Activated CD4-positive, alpha-beta T cell treated with anti-CD3 and anti-CD28 coated beads for 24 hours (primary cell): ENCODE results near the gene KIAA1755.
"Not testable (repeated sequence)": the region's sequence is repeated elsewhere in the genome, so short reads cannot be mapped to it uniquely, and the experiment has no call there.

Experiments
- DNase-seq, 2 donors: peaks; one replicate each; pipeline ENCODE4 v3.0.0-alpha.2; 2020; ENCODE audit warnings: low read depth in 2 of 2

The KIAA1755 gene

GRCh38 chr20:38290829-38291814 is 30.6 kb upstream of the KIAA1755 start:
- no peak for DNase-seq

DNA sequence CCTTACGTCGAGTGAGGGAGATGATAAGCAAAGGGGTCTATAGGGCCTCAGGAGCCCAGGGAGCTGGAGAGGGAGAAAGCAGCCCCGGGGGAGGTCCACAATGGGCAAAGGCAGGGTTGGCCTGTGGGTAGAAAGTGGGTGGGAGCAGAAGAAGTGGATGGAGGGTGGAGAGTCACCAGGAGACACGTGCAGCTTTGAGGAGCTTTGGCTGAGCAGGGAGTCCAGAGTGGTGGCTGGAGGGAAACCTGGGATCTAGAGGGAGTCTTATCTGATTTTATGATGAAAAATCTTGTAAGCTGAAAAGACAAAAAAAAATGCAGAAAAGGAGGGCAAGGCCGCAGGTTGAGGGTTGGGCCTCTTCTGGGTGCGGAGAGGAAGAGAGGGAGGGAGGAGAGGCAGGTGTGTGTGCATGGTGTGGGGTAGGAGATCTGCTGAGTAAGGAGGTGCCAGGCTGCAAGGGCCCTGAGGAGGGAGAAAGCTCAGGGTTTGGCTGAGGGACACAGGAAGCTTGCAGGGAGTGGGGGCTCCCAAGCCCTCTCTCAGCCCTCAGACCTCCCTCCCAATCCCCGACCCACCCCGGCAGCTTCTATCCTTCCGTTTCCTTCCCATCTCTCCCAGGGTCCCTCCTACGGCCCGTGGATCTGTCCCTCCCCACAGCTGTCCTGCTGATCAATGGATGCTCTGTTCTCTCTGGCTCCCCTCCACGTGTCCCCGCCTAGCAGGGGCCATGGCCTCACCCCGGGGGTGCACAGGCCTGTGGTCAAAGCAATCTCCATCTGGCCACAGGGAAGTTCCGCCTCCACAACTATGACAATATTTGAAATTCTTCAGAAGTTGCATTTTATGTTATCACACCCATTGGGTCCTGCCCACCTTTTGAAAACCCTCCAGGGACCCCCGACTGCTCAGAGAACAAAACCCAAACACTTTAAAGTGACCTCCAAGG is 26.3 kb upstream of the KIAA1755 start:
- DNase-seq: no peak

GRCh38 chr20:38284893-38285444 is 24.4 kb upstream of the KIAA1755 start:
- DNase-seq: no peak

- not testable (repeated sequence) for DNase-seq
Measured at GRCh38 chr20:38284066-38284650, 23.6 kb upstream of the KIAA1755 start.

- DNase-seq: no peak
Measured at GRCh38 chr20:38283236-38283635, 22.7 kb upstream of the KIAA1755 start.

DNA sequence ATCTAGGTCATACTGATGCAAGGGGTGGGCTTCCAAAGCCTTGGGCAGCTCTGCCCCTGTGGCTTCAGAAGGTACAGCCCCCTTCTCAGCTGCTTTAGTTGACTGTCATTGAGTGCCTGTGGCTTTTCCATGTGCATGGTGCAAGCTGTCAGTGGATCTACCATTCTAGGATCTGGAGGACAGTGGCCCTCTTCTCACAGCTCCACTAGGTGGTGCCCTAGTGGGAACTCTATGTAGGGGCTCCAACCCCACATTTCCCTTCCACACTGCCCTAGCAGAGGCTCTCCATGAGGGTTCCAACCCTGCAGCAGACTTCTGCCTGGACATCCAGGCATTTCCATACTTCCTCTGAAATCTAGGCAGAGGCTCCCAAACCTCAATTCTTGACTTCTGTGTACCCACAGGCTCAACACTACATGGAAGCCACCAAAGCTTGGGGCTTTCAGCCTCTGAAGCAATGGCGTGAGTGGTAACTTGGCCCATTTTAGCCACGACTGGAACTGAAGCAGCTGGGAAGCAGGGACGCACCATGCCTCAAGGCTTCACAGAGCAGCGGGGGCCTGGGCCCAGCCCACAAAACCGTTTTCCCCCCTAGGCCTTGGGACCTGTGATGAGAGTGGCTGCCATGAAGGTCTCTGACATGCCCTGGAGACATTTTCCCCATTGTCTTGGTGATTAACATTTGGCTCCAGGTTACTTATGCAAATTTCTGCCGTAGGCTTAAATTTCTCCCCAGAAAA is 20.8 kb upstream of the KIAA1755 start:
- DNase-seq: not testable (repeated sequence)

DNA sequence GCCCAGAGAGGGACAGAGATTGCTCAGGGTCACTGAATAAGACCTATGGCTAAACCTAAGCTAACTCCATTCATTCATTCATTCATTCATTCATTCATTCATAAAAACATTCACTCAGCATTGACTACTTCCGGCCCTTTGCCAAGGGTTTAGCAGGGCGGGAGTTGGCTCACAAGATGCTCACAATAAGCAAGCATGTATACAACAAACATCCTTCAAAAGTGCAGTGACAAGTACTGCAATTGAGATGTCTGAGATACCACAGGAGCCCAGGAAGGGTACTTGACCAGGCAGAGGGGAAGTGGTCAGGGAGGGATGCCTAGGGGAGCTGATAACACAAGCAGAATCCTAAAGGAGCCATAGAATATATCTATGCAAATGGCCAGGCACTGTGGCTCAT is 18.2 kb upstream of the KIAA1755 start:
- DNase-seq: no peak

- no peak for DNase-seq
Measured at GRCh38 chr20:38278131-38278530, 17.6 kb upstream of the KIAA1755 start.

DNA sequence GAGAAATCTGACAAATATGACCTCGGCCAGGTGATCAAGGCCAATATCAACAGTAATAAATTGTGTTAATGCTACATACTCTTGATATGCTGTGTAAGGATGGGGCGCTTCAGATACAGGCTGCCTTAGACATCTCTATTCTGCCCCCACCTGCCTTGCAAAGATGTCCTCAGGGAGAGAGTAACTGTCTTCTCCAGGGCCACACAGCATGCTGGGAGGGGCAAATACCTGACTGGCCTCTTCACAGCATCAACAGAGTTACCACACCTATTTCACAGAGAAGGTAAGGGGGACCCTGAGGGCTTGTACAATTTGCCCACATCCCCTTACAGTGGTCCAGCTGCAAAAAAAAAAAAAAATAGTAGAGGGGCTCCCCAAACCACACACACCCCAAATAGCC is 17.2 kb upstream of the KIAA1755 start:
- no peak for DNase-seq

DNA sequence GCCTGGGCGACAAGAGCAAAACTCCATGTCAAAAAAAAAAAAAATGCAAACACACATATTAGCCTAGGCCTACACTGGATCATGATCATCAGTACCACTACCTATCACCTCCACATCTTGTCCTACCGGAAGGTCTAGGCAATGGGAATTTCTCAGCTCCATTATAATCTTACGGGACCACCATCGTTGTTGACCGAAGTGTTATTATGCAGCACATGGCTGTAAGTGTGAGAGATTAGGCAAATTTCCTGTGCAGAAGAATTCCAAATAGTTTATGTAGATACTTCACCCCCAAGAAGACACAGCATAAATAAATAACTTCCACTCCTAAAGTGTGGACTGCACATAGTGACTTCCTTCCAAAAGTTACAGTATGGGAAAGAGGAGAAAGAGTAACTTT is 16.8 kb upstream of the KIAA1755 start:
- DNase-seq: no peak

DNA sequence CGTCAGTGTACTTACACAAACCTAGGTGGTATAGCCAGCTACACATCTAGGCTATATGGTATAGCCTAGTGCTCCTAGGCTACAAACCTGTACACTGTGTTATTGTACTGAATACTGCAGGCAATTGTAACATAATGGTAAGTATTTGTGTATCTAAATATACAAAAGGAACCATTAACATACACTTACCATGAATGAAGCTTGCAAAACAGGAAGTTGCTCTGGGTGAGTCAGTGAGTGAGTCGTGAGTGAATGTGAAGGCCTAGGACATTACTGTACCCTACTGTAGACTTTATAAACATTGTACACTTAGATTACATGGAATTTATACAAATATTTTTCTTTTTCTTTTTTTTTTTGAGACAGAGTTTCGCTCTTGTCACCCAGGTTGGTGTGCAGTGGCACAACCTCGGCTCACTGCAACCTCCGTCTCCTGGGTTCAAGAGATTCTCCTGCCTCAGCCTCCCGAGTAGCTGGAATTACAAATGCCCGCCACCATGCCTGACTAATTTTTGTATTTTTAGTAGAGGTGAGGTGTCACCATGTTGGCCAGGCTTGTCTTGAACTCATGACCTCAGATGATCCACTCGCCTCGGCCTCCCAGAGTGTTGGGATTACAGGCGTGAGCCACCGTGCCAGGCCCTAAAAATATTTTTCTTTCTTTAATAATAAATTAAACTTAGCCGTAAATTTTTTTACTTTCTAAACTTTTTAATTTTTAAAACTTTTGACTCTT is 15.4 kb upstream of the KIAA1755 start:
- no peak for DNase-seq

- DNase-seq: no peak
Measured at GRCh38 chr20:38272961-38273360, 12.4 kb upstream of the KIAA1755 start.

- no peak for DNase-seq
Measured at GRCh38 chr20:38272398-38272797, 11.9 kb upstream of the KIAA1755 start.

DNA sequence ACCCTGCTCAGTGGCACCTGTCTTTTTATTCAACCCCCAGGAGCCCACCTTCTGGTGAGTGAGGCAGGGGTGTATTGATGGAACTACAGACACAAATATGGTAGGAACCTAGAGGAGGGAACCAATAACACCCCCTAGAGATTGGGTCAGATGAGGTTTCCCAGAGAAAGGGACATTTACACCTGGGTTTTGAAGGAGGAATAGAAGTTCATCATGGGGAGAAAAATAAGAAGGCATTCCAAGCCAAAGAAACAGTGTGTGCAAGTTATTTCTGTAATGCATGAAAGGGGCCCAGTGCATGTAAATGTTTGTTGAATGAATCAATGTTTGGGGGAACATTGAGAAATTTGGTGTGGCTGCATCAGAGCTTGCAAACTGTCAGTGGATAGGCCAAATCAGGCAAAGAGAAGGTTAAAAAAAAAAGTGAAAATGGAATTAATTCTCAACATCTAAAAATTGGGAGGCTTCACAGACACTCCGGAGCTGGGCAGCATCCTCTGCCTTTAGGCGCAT is 11.1 kb upstream of the KIAA1755 start:
- DNase-seq: no peak

- DNase-seq: no peak
Measured at GRCh38 chr20:38270869-38271605, 10.5 kb upstream of the KIAA1755 start.

DNA sequence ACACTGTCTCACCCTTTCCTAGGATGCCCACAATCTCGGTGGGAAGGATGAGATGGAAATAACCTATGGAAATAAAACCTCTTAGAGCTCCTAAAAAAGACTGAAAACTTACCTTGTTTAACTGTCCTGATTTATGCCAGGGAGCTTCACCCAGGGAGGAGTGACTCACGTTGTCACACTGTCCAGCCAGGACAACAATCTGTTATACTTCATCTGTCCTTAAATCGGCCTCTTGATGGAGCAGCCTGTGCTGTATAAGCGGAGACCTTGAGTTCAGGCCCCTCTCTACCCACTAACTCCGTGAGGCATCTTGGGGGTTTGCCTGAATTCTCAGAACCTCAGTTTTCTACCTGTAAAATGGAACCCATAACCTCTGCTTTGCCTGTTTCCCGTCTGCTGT is 9.2 kb upstream of the KIAA1755 start:
- no peak for DNase-seq

- DNase-seq: no peak
Measured at GRCh38 chr20:38269040-38269439, 8.5 kb upstream of the KIAA1755 start.

- no peak for DNase-seq
Measured at GRCh38 chr20:38267901-38268514, 7.5 kb upstream of the KIAA1755 start.

DNA sequence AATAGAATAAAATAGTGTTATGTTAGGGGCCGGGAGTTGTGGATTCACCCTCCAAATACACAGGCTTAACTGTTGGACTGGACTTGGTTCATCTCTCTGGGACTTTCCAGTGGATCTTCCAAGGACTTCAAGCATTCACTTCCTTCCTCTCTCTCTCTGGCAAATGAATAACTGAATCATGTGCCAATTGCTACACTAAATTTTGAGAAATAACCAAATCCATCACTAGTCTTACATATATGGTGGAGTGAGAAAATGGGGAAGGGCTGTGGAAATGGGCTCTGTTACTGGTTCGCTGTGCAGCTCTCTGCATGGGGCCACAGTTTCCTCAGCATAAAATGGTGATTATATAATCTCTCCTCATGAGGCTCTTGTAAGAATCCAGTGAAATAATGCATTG is 6.8 kb upstream of the KIAA1755 start:
- DNase-seq: no peak
